ENCODE data around the gene SMYD3. TPM values are rescaled to one million over a fixed set of nuclear protein-coding genes. Genes with fewer than 3 reads are reported as not detected.

SMYD3 gene
- total and polyA plus RNA-seq, 10 of the 15 experiments (the other 5 are each of a cell fraction or from before 2014, with no cell fraction given), result 18.3 to 54.0 (median 24.8) TPM

GRCh38 chr1:246184503-246184902 is 322.6 kb downstream of the SMYD3 start:
- no peak overlapping the region for H3K4me2 ChIP-seq (ENCODE audit: control insufficient read depth, insufficient read depth)
- H3K4me3 ChIP-seq, result no peak overlapping the region
- no peak for TF ChIP-seq MEF2B (IDR thresholded peaks at IDR 0.05; ENCODE audit: partially characterized antibody, poor library complexity, severe bottlenecking)
- no peak for TF ChIP-seq NFYB (IDR thresholded peaks at IDR 0.05; ENCODE audit: insufficient read depth, low read depth, low read length)
- TF ChIP-seq, protein P1, sequence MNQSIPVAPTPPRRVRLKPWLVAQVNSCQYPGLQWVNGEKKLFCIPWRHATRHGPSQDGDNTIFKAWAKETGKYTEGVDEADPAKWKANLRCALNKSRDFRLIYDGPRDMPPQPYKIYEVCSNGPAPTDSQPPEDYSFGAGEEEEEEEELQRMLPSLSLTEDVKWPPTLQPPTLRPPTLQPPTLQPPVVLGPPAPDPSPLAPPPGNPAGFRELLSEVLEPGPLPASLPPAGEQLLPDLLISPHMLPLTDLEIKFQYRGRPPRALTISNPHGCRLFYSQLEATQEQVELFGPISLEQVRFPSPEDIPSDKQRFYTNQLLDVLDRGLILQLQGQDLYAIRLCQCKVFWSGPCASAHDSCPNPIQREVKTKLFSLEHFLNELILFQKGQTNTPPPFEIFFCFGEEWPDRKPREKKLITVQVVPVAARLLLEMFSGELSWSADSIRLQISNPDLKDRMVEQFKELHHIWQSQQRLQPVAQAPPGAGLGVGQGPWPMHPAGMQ (IDR thresholded peaks at IDR 0.05; ENCODE audit: borderline replicate concordance), result no peak
- no peak for TF ChIP-seq ETV6 (conservative IDR thresholded peaks at IDR 0.05 in 1 of 2, IDR thresholded peaks at IDR 0.05 in 1 of 2; ENCODE audit: borderline replicate concordance in 1 of 2, low read depth in 1 of 2)
- no peak for TF ChIP-seq RELB (IDR thresholded peaks at IDR 0.05; ENCODE audit: low read depth)
- no peak for TF ChIP-seq SP1 (IDR thresholded peaks at IDR 0.05; ENCODE audit: low read depth, low read length)
- TF ChIP-seq NFXL1 (IDR thresholded peaks at IDR 0.05; ENCODE audit: borderline replicate concordance), result no peak
- TF ChIP-seq SUZ12 (IDR thresholded peaks at IDR 0.05; ENCODE audit: unreplicated experiment), result no peak
- TF ChIP-seq, protein P2, sequence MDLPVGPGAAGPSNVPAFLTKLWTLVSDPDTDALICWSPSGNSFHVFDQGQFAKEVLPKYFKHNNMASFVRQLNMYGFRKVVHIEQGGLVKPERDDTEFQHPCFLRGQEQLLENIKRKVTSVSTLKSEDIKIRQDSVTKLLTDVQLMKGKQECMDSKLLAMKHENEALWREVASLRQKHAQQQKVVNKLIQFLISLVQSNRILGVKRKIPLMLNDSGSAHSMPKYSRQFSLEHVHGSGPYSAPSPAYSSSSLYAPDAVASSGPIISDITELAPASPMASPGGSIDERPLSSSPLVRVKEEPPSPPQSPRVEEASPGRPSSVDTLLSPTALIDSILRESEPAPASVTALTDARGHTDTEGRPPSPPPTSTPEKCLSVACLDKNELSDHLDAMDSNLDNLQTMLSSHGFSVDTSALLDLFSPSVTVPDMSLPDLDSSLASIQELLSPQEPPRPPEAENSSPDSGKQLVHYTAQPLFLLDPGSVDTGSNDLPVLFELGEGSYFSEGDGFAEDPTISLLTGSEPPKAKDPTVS (IDR thresholded peaks at IDR 0.05; ENCODE audit: low read depth, low read length), result no peak
- no peak for TF ChIP-seq SMARCA5 (IDR thresholded peaks at IDR 0.05)
- FAIRE-seq (no peak), ATAC-seq (no peak), DNase-seq (ENCODE audit: low read depth, low spot score) (no peak)
- no peak overlapping the region for H2AFZ ChIP-seq (ENCODE audit: control insufficient read depth, low read depth, low read length)
- no peak overlapping the region for H3K27ac ChIP-seq (ENCODE audit: control insufficient read depth, insufficient read depth)
- no peak overlapping the region for H3K9ac ChIP-seq (ENCODE audit: control insufficient read depth, insufficient read depth, low read length)
- RAD21 ChIA-PET (ENCODE audit: unreplicated experiment), result no interaction called here
- in situ Hi-C loops (cut with MboI), result no loop called here
- H3K4me1 ChIP-seq (ENCODE audit: control insufficient read depth, insufficient read depth, low read length), result no peaks in the 10 kb centered on the region
- intact Hi-C loops (cut with micrococcal nuclease; ENCODE audit: unreplicated experiment), result no loop called here
- H3K27me3 ChIP-seq (replicated peaks in 1 of 2; ENCODE audit: control insufficient read depth in 2 of 2, insufficient read depth in 2 of 2, low read length in 1 of 2), result no peaks in the 10 kb centered on the region
- no peaks in the 10 kb centered on the region for H3K36me3 ChIP-seq (ENCODE audit: control insufficient read depth in 2 of 2, insufficient read depth in 2 of 2, low read length in 1 of 2)
- CTCF ChIA-PET, result no interaction called here
- H4K20me1 ChIP-seq (ENCODE audit: control insufficient read depth, insufficient read depth), result no peaks in the 10 kb centered on the region
- H3K9me3 ChIP-seq (replicated peaks; ENCODE audit: control insufficient read depth, insufficient read depth, low read length), result no peaks in the 10 kb centered on the region
- SMC1A ChIA-PET (ENCODE audit: uncharacterized antibody, unreplicated experiment), result interaction anchor here (0.7 kb wide), 1 partner anchor 30 kb away, joined by 3 read pairs; no protein-coding TSS in a partner anchor
- no TSS peak for BruUV-seq (replicated peaks)
- POLR2A ChIA-PET, result no interaction called here
- WGBS (ENCODE audit: insufficient coverage, insufficient replicate concordance, low lambda C conversion rate, missing lambda C conversion rate), result 100% methylated on average over 1 of the region's 1 CpG
- no peaks in the 10 kb centered on the region for H3K79me2 ChIP-seq (ENCODE audit: control insufficient read depth, insufficient read depth, low read length)
